Psoas muscle (tissue), 8 donors: ENCODE measurements around the gene KDM7A. TPM values are rescaled to one million over a fixed set of nuclear protein-coding genes. Genes with fewer than 3 reads are reported as not detected.
"Not testable (repeated sequence)": the region's sequence is repeated elsewhere in the genome, so short reads cannot be mapped to it uniquely, and the experiment has no call there.

Source experiments
- ATAC-seq, 4 donors: fragments of 200-7000 bp; cut with Tn5 transposase; one replicate each; pipeline ENCODE4 v1.9.1; 2020; ENCODE audit warnings: moderate library complexity in 3 of 4, mild to moderate bottlenecking in 2 of 4
- DNase-seq, 2 donors: peaks; one replicate each; pipeline ENCODE4 v3.0.0-alpha.2; 2020
- H3K27ac ChIP-seq: fragments of 200-600 bp; one replicate; pipeline ENCODE4 v1.8.0; 2022
- H3K27me3 ChIP-seq, 3 donors: fragments of 200-600 bp in 1 of 3; one replicate each; pipeline versions ENCODE4 v1.6.1 to v1.8.0; 2013 to 2022; ENCODE audit warnings: low read length in 2 of 3, mild to moderate bottlenecking in 2 of 3, moderate library complexity in 1 of 3; ENCODE audit not compliant: insufficient read depth in 3 of 3
- H3K36me3 ChIP-seq, 2 donors: fragments of 200-600 bp in 1 of 2; one replicate each; pipeline versions ENCODE4 v1.6.1 to v1.8.0; 2013 to 2022; ENCODE audit warnings: low read depth in 1 of 2, mild to moderate bottlenecking in 1 of 2, moderate library complexity in 1 of 2; ENCODE audit not compliant: insufficient read depth in 1 of 2
- H3K4me1 ChIP-seq: fragments of 200-600 bp; one replicate; pipeline ENCODE4 v1.8.0; 2022
- H3K4me3 ChIP-seq: fragments of 200-600 bp; one replicate; pipeline ENCODE4 v1.8.0; 2022; ENCODE audit warnings: mild to moderate bottlenecking
- H3K9me3 ChIP-seq: fragments of 200-600 bp; one replicate; pipeline ENCODE4 v1.8.0; 2022
- CTCF ChIP-seq: fragments of 200-600 bp; IDR thresholded peaks from one replicate; pipeline ENCODE4 v1.8.0; 2022; ENCODE audit warnings: antibody characterized with exemption
- WGBS, 3 donors: extraction: QIAGEN DNeasy Blood & Tissue Kit; methylation state at CpG; one replicate each; pipeline versions ENCODE4 v1.1.6 to v1.1.7; 2013; 5-methylcytosine and 5-hydroxymethylcytosine counted together
- intact Hi-C, 2 donors: fragments of 100-400 bp; cut with DNase I; formaldehyde crosslinking; loops; one replicate each; pipeline versions ENCODE4 v1.11.0 to v1.14.2; 2022
- polyA plus RNA-seq, 3 donors: library from polyadenylated mRNA; stranded (reverse); fragments of 200-250 nt; gene quantifications; one replicate each; pipeline ENCODE4 v1.2.3, GENCODE V29; 2013
- total RNA-seq, 4 donors: library from RNA; stranded (reverse); fragmentation: NEBNext Ultra II Directional in 2 of 4; extraction: Animal tissue kit (Norgen Biotek cat#: 25700) in 2 of 4; gene quantifications; one replicate each; pipeline versions ENCODE4 v1.2.1 to v1.2.4, GENCODE V29; 2021 to 2023
- donor health status: healthy with polysubstance abuse.
- donor health status: DM: no; HTN: no; CAD: no; lungs with moderate emphysema.
- donor health status: Bipolar disorder and iron deficiency.
- donor health status: healthy.
- donor health status: DM: yes; HTN: yes; CAD: no.
- donor health status: DM: no; HTN: no; CAD: no.
- donor health status: DM: no; HTN: no; CAD: no.
- donor health status: DM: yes; HTN: yes; CAD: no.

KDM7A gene
- total and polyA plus RNA-seq, 7 donors: 5.5 to 59.4 (median 27.4) TPM

- H3K9me3 ChIP-seq: no peaks in the 10 kb centered on the region
- DNase-seq (no peak), ATAC-seq (no peak)
- intact Hi-C loops: no loop called here
- H3K27me3 ChIP-seq: peaks cover 0 to 3% (median 0%) of the 10 kb centered on the region in 3 donors
- no peak overlapping the region for H3K4me3 ChIP-seq
- no peaks in the 10 kb centered on the region for H3K4me1 ChIP-seq
- H3K27ac ChIP-seq: no peak overlapping the region
- WGBS, 3 donors: 71 to 74% (median 74%) methylated on average over 17 of the region's 17 CpGs
- TF ChIP-seq CTCF: no peak
- no peaks in the 10 kb centered on the region for H3K36me3 ChIP-seq
Observed at GRCh38 chr7:140209866-140210609, 33.3 kb upstream of the KDM7A start.

- Histone ChIP-seq H3K9me3 (no peaks in the 10 kb centered on the region), H3K36me3 (no peaks in the 10 kb centered on the region), H3K27me3 (no peaks in the 10 kb centered on the region), H3K4me3 (no peak overlapping the region), H3K4me1 (no peaks in the 10 kb centered on the region), H3K27ac (no peak overlapping the region)
- no peak for ATAC-seq
- intact Hi-C loops: no loop called here
- WGBS, 3 donors: 73 to 81% (median 73%) methylated on average over 4 of the region's 4 CpGs
- no peak for TF ChIP-seq CTCF
- no peak for DNase-seq
Observed at GRCh38 chr7:140206616-140207389, 30.0 kb upstream of the KDM7A start.

- H3K4me3 ChIP-seq: no peak overlapping the region
- no peaks in the 10 kb centered on the region for H3K4me1 ChIP-seq
- H3K36me3 ChIP-seq: no peaks in the 10 kb centered on the region
- intact Hi-C loops: no loop called here
- no peak for TF ChIP-seq CTCF
- WGBS, 3 donors: 60 to 67% (median 66%) methylated on average over 4 of the region's 4 CpGs
- no peaks in the 10 kb centered on the region for H3K9me3 ChIP-seq
- no peaks in the 10 kb centered on the region for H3K27me3 ChIP-seq
- ATAC-seq (no peak), DNase-seq (no peak)
- no peak overlapping the region for H3K27ac ChIP-seq
Observed at GRCh38 chr7:140205600-140205999, 28.8 kb upstream of the KDM7A start.

GRCh38 chr7:140203556-140203955 is 26.8 kb upstream of the KDM7A start:
- H3K4me3 ChIP-seq: no peak overlapping the region
- no peaks in the 10 kb centered on the region for H3K36me3 ChIP-seq
- DNase-seq (no peak), ATAC-seq (no peak)
- intact Hi-C loops: no loop called here
- no peaks in the 10 kb centered on the region for H3K9me3 ChIP-seq
- H3K27ac ChIP-seq: no peak overlapping the region
- H3K4me1 ChIP-seq: no peaks in the 10 kb centered on the region
- TF ChIP-seq CTCF: no peak
- H3K27me3 ChIP-seq: no peaks in the 10 kb centered on the region

- not testable (repeated sequence) for ATAC-seq
- WGBS, 3 donors: 93 to 96% (median 94%) methylated on average over 6 of the region's 6 CpGs
Observed at GRCh38 chr7:140202942-140203341, 26.2 kb upstream of the KDM7A start.

More at GRCh38 chr7:140202942-140203341, 26.2 kb upstream of the KDM7A start:
- H3K36me3 ChIP-seq, DNase-seq, H3K4me3 ChIP-seq, H3K4me1 ChIP-seq, H3K27ac ChIP-seq, intact Hi-C loops, H3K9me3 ChIP-seq, H3K27me3 ChIP-seq: not testable (repeated sequence)
